ENCODE data around the gene CPNE5. TPM values are rescaled to one million over a fixed set of nuclear protein-coding genes. Genes with fewer than 3 reads are reported as not detected.
"Not testable (repeated sequence)": the region's sequence is repeated elsewhere in the genome, so short reads cannot be mapped to it uniquely, and the experiment has no call there.

Gene CPNE5
- total RNA-seq, 1 donor from 2014 or later, result 1.2 TPM

DNA sequence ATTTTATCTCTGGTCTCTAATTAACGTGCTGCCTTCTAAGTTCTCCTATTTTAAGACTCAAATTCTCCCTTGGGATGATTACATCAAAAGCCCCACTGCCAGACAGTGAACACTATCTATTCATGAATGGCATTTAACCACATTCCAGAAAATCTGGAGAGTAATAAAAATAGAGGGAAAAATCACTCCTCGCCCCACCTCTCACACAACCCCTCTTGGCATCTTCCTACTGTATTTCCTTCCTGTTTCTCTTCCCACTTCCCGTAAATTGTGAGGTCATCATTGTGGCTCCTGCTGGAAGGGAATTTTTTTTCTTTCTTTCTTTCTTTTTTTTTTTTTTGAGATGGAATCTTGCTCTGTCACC is 110.1 kb downstream of the CPNE5 start:
- Mint-ChIP-seq H3K9me3 (no peaks in the 10 kb centered on the region), H3K4me1 (peaks cover 5% of the 10 kb centered on the region), H3K27ac (peak overlapping the region; percentile 14), H3K27me3 (ENCODE audit: low read depth) (no peaks in the 10 kb centered on the region), H3K36me3 (no peaks in the 10 kb centered on the region), H3K4me3 (no peak overlapping the region)
- TF ChIP-seq, protein P1, sequence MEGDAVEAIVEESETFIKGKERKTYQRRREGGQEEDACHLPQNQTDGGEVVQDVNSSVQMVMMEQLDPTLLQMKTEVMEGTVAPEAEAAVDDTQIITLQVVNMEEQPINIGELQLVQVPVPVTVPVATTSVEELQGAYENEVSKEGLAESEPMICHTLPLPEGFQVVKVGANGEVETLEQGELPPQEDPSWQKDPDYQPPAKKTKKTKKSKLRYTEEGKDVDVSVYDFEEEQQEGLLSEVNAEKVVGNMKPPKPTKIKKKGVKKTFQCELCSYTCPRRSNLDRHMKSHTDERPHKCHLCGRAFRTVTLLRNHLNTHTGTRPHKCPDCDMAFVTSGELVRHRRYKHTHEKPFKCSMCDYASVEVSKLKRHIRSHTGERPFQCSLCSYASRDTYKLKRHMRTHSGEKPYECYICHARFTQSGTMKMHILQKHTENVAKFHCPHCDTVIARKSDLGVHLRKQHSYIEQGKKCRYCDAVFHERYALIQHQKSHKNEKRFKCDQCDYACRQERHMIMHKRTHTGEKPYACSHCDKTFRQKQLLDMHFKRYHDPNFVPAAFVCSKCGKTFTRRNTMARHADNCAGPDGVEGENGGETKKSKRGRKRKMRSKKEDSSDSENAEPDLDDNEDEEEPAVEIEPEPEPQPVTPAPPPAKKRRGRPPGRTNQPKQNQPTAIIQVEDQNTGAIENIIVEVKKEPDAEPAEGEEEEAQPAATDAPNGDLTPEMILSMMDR (IDR thresholded peaks at IDR 0.05; ENCODE audit: unreplicated experiment), result no peak
- DNase-seq (ENCODE audit: low spot score in 2 of 2, unreplicated experiment in 2 of 2), result no peak

DNA sequence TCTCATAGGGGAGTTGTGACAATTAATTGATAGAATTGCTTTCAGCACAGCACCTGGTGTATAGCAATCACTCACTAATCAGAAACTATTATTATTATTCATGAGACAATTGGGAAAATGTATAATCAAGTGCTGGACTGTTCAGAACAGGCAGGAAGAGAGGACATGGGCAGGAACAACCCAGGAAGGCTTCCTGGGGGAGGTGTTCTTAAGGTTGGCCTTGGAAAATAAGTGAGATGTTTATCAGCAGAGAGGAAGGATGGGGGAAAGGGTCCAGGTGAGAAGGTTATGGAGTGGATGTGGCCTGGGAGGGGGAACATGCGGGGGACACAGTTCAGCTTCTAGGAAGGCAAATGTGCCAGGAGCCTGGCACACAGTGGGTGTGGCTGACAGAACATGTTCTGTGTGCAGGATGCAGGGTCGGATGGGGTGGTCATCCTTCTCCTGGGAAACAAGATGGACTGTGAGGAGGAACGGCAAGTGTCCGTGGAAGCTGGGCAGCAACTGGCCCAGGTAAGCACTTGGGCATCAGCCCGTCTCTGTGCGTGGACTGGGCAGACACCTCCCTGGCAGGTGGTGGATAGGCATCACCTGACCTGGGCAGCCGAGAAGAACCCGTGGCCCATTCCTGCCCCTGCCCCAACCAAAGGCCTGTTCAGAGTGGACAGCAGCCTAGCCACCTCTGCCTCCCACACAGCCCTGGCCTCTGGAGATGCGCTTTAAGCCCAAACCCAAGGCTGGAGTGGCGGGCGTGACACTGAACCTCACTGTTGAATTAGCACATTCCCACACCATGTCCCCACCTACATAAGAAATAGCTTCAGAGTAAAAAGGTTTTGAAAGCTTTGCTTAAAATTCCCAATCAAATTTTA is 110.7 kb downstream of the CPNE5 start:
- H3K27ac Mint-ChIP-seq, result no peak overlapping the region
- no peaks in the 10 kb centered on the region for H3K27me3 Mint-ChIP-seq (ENCODE audit: low read depth)
- no peaks in the 10 kb centered on the region for H3K9me3 Mint-ChIP-seq
- no peak for DNase-seq (ENCODE audit: low spot score in 2 of 2, unreplicated experiment in 2 of 2)
- H3K4me1 Mint-ChIP-seq, result peaks cover 5% of the 10 kb centered on the region
- H3K36me3 Mint-ChIP-seq, result no peaks in the 10 kb centered on the region
- H3K4me3 Mint-ChIP-seq, result no peak overlapping the region
- TF ChIP-seq, protein P1 (IDR thresholded peaks at IDR 0.05; ENCODE audit: unreplicated experiment), result no peak

GRCh38 chr6:36727505-36728021 is 111.7 kb downstream of the CPNE5 start:
- TF ChIP-seq, protein P1 (IDR thresholded peaks at IDR 0.05; ENCODE audit: unreplicated experiment), result no peak
- Mint-ChIP-seq H3K27ac (no peak overlapping the region), H3K36me3 (no peaks in the 10 kb centered on the region), H3K4me3 (no peak overlapping the region), H3K4me1 (peaks cover 5% of the 10 kb centered on the region), H3K27me3 (ENCODE audit: low read depth) (no peaks in the 10 kb centered on the region), H3K9me3 (no peaks in the 10 kb centered on the region)
- DNase-seq (ENCODE audit: low spot score in 2 of 2, unreplicated experiment in 2 of 2), result no peak

- no peak for DNase-seq (ENCODE audit: low spot score in 2 of 2, unreplicated experiment in 2 of 2)
- H3K9me3 Mint-ChIP-seq, result no peaks in the 10 kb centered on the region
Observed at GRCh38 chr6:36725581-36725980, 113.7 kb downstream of the CPNE5 start.

GRCh38 chr6:36724514-36725390 is 114.5 kb downstream of the CPNE5 start:
- no peak overlapping the region for H3K4me3 Mint-ChIP-seq
- peak in 1 of 2 experiments; percentile 60 for DNase-seq (ENCODE audit: low spot score in 2 of 2, unreplicated experiment in 2 of 2)
- H3K27ac Mint-ChIP-seq, result no peak overlapping the region
- peaks cover 5% of the 10 kb centered on the region for H3K4me1 Mint-ChIP-seq
- no peaks in the 10 kb centered on the region for H3K36me3 Mint-ChIP-seq
- H3K9me3 Mint-ChIP-seq, result no peaks in the 10 kb centered on the region
- H3K27me3 Mint-ChIP-seq (ENCODE audit: low read depth), result no peaks in the 10 kb centered on the region
- TF ChIP-seq, protein P1 (IDR thresholded peaks at IDR 0.05; ENCODE audit: unreplicated experiment), result peak; percentile 25

More at GRCh38 chr6:36725581-36725980, 113.7 kb downstream of the CPNE5 start:
- Mint-ChIP-seq H3K27me3 (ENCODE audit: low read depth) (no peaks in the 10 kb centered on the region), H3K36me3 (no peaks in the 10 kb centered on the region), H3K4me1 (peaks cover 5% of the 10 kb centered on the region), H3K27ac (no peak overlapping the region), H3K4me3 (no peak overlapping the region)
- TF ChIP-seq, protein P1 (IDR thresholded peaks at IDR 0.05; ENCODE audit: unreplicated experiment), result no peak

- not testable (repeated sequence) for H3K27ac Mint-ChIP-seq; H3K4me1 Mint-ChIP-seq; H3K4me3 Mint-ChIP-seq; H3K9me3 Mint-ChIP-seq; H3K27me3 Mint-ChIP-seq (ENCODE audit: low read depth); DNase-seq (ENCODE audit: low spot score in 2 of 2, unreplicated experiment in 2 of 2); H3K36me3 Mint-ChIP-seq
Observed at GRCh38 chr6:36723992-36724391, 115.3 kb downstream of the CPNE5 start.
